ENCODE results near the gene RHOBTB3.
"Not testable (repeated sequence)": the region's sequence is repeated elsewhere in the genome, so short reads cannot be mapped to it uniquely, and the experiment has no call there.

The RHOBTB3 gene

DNA sequence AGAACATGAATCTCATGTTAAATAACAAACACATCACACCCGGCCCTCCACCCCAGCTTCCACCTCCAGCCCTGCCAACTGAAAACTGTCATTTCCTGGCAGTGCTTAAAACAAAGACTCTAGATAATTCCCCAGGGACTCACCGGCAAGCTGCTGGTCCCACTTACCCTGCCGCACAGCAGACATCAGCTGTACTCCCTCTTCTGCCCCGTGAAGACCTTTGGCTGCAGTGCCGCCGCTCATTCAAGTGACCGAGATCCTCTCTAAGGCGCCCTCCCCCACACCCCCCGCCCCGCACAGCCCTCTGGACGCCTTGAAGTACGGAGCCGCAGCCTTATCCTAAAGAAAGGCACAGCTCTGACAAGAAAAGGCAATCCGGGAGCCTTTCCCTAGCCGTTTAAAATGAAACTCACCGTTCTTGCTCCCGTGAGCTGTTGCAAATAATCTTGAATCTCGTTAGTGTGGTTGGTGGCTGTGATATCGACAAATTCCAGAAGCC lies 91.0 kb downstream of the RHOBTB3 start:
- no peak for DNase-seq

DNA sequence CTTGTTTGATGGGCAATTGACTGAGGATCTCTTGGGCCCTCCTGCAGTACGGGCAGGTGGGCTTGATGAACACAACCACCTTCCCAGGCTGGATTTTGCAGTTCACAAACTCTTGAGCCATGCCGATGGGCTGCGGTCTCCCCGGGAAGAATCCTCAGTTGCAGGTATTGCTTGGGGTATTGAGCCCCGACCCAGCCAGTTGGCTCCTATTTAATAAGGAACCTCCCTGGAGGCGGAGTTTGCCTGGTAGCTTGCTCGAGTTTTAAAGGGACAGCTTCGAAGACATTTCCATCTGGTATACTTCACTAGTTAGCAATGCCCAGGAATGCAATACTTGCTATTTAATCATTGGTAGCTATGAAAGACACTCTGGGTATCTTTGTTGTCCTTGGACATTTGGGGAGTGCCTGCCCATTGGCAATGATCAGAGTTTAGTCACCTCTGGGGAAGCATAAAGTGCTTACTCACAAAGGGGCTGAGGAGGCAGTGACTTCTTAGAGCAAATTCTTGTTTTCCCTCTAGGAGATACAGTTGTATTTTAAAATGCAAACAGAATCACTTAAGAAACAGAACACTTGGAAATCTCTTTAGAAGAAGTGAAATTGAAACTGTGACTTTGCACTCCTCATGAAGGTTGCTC lies 91.5 kb downstream of the RHOBTB3 start, which contains the start of gene GLRX:
Gene GLRX, minus strand, starts transcription at position 185 of the 640 bp plus-strand sequence. Its CDS starts 64 bp downstream, at position 121.
- peak; percentile 71 for DNase-seq

GRCh38 chr5:95823218-95823737 lies 92.1 kb downstream of the RHOBTB3 start:
- DNase-seq, result no peak

DNA sequence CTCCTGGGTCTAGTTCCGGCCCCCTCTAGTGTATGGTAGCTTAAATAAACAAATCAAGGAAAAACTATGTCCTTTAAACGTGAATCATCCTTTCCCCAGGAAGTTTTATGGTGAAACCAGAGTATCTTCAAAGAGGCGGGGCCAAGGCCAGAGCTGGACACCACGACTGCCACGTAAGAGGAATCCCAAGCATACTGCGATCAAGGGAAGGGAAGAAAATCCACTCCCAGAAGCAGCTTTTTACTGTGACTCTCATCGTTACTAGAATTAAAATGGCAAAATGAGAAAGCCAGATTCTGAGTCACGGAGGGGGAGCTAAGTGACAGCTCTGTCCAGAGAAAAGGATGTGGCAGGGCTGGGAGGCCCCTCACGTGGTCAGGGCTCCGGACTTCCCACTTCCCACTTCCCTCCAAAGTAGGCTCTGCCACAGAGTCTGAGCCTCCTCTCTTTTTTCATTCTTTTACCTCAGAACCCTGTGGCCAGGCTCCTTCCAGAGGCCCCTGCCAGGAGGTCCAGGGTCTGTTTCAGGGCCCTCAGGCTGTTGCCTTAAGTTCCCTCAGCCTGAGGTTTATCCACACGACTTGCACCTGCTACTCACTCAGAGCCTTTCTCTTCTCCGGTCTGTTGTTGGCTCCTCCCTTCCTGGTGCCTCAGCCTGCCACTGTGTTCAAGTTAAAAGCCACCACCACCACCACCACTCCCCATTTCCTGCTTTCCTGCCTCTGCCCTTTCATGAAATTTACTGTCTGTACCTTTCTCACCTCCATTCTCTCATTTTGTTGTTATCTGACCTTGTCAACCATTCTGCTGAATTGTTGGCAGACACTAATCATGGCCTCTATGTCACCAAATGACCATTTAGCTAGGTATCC lies 92.8 kb downstream of the RHOBTB3 start:
- peak; percentile 53 for DNase-seq

GRCh38 chr5:95824747-95825146 lies 93.6 kb downstream of the RHOBTB3 start:
- DNase-seq, result no peak

- no peak for DNase-seq
Measured at GRCh38 chr5:95825495-95825894, 94.4 kb downstream of the RHOBTB3 start.

DNA sequence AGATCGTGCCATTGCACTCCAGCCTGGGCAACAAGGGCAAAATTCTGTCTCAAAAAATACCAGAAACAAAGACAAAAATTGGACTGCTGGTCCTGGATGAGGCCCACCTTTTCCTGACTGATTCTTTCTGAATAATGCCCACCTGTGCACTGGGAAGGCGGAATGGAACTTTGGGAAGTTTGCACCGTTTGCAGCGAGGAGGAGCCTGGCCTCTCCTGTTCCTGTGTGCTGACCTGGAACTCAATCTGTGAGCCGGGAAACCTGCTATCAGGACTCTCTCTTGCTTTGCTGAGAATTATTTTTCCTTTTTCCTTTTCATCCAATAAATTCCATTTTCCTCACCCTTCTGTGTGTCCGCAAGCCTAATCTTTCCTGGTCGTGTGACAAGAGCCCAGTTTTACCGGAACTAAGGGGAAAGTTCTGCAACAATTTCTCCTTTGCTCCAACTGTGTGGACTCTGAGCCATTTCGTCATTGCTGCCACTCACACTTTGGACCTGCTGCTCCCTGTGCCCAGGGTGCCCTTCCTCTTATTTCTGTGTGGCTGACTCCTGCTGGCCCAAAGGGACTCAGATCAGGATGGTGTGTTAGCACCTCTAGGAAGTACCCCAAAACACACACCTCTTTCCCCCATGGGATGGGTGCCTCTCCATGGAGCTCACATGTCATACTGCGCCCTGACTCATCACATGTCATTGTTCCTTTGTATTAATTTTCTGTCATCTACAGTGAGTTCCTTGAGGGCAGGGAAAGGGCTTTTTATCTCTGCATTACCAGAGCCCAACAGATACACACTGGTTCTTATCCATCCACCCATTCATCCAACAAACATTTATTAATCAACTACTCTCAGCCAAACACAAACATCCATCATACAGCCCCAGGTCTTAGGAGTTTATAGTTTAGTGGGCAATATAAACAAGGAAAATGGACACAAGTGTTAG lies 96.1 kb downstream of the RHOBTB3 start:
- no peak for DNase-seq

DNA sequence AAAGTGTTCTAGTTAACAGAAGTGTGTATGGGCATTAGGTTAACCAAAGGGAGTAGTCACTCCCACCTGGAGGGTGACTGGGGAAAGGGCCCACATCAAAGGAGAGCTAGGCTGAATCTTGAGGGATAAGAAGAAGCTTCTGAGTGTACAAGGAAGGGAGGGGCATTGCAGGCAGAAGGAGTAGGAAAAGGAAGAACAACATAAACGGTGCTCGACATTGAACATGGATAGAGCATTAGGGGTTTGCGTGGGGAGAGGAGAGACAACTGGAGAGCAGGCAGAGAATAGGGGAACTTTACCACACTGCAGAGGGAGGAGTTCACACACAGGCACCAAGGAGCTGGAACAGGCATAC lies 96.7 kb downstream of the RHOBTB3 start:
- DNase-seq, result no peak

DNA sequence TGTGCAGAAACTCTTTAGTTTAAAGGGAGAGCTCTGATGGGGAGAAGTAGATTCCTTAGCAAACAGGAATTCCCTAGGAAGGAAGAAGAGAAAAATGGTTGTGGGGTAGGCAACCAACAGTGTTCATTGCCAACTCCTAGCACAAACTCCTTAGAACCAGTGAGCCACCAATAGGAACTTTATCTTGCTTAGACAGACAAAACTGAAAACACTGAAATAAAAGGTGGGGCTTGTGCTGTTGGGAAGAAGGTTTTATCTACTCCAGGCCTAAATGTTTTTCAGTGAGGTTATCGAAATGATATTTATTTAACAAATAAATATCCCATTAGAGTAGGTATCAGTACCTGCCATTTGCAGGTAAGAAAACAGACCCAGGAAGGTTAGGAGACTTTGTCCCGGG lies 99.1 kb downstream of the RHOBTB3 start:
- DNase-seq, result no peak

DNA sequence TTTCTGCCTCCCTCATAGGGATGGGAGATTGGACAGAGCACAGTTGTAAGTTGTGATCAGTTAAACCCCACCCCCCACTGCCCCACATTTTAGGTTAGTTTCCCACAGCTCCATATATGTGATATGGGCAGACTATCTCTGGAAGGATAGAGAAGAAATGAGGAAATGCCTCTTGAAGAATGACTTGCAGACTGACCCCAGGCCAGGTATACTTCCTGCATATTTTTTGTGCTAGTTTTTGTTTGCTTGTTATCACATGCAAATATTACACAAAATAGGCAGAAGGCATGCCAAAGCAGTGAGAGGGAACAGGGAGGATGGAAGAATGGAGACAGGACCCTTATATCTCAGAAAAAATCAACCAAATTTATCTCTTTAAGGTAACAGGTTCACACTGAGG lies 101.5 kb downstream of the RHOBTB3 start:
- no peak for DNase-seq

- DNase-seq, result no peak
Measured at GRCh38 chr5:95835682-95836385, 104.7 kb downstream of the RHOBTB3 start.

DNA sequence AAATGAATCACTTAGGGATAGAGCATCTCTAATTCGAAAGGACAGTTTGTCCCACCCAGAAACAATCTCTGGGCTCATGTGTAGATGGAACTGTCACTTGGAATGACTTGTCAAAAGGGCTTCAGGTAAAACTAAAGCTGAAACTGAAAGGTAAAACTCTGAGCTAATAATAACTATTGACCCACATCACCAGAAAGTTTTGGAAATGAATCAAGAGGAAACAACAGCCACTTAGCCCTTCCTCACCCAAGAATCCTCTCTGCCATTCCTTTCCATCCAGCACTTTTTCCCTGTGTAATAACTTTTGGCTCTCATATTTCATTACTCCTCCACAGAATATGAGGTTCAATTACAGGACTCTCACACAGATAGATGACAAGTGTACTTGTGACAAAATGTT lies 105.4 kb downstream of the RHOBTB3 start:
- DNase-seq, result no peak

GRCh38 chr5:95836971-95837370 lies 105.8 kb downstream of the RHOBTB3 start:
- not testable (repeated sequence) for DNase-seq

DNA sequence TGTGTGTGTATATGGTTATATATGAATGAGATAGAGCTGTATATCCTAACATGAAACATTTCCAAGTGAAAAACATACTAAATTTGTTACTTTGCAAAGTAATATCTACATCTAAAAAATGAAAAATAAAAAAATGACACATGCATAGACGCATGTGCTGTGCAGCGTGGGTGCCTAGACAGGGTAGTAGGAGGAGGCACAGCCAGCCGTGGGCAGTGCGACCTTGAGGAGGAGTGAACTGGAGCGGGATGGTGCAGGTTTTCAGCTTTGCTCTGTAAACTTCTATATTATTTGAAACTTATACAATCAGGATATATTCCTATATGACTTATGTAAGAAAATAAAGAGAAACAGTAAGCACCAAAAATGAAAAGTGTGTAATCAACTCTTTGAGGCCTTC lies 106.4 kb downstream of the RHOBTB3 start:
- no peak for DNase-seq

DNA sequence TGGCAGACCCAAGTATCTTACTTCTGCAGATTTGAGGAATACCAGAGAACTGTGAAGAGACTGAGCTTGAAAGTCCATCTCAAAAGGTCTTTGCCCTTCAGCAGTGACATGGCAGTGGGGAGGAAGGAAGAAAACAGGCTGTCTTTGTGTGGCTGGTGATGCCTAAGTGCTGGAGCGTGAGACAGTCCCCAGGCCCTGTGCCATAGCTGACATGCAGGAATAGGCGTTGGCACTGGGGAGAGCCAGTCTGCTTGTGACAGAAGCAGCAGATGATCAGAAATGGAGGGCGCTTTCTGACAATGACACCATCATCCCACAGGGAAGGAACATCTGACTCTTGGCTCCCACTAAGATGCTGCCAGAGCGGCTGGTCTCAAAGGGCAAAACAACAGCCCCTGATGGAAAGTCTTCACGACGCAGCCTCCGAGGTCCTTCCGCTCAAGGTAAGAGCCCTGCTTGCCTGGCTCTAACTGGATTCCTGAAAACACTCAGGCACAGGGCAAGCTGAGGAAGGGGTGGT lies 106.9 kb downstream of the RHOBTB3 start:
- no peak for DNase-seq

- DNase-seq, result no peak
Measured at GRCh38 chr5:95838556-95838955, 107.4 kb downstream of the RHOBTB3 start.

DNA sequence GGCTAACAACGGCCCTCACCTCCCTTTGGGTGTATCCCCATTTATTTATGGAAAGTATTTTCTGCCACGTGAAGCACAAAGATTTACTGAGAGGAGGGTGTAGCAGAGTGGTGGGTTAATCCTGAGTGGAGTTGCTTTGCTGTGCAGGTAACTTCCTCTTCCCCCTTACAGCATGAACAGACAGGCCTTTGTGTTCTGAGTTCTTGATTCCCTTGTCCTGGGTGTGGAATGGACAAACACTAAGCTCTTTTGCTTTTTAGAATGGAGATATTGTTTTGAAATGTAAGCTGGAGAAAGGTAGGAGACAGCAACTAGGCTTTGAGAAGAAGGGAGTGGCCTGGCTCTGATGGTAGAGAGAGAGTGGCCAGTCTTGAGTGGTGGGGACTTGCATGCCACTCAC lies 108.5 kb downstream of the RHOBTB3 start:
- no peak for DNase-seq

DNA sequence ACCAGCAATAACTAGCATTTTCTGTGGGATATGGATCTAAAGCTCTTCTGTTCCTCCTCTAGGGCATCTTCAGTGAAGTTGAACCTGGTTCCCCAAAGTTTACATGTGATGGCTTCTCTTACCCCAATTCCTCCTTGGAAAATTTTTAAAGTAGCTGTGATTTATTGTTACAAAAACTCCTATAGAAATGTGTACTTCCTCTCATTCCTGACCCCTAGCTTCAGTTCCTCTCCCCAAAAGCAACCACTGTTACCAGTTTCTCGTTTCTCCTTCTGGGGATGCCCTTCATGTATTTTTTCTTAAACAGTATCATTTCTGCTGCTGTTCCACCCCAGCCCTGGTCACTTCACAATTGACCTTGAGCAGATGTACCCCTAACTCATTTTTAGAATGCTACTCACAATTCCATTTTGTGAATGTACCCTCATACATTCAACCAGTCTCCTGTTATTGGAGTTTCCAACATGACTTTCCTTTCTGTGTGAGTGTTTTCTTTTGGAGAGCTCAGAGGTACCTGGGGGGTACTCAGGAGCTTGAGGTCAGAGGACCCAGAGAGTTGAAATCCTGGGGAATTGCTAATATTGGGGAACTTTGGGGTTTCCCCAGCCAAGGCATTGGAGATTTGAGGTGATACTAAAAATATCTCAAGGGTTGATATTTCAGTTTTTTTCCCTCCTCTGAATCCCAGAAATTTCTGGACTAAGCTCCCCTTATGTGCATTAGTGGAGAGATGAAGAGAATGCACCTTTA lies 110.0 kb downstream of the RHOBTB3 start:
- DNase-seq, result no peak

DNA sequence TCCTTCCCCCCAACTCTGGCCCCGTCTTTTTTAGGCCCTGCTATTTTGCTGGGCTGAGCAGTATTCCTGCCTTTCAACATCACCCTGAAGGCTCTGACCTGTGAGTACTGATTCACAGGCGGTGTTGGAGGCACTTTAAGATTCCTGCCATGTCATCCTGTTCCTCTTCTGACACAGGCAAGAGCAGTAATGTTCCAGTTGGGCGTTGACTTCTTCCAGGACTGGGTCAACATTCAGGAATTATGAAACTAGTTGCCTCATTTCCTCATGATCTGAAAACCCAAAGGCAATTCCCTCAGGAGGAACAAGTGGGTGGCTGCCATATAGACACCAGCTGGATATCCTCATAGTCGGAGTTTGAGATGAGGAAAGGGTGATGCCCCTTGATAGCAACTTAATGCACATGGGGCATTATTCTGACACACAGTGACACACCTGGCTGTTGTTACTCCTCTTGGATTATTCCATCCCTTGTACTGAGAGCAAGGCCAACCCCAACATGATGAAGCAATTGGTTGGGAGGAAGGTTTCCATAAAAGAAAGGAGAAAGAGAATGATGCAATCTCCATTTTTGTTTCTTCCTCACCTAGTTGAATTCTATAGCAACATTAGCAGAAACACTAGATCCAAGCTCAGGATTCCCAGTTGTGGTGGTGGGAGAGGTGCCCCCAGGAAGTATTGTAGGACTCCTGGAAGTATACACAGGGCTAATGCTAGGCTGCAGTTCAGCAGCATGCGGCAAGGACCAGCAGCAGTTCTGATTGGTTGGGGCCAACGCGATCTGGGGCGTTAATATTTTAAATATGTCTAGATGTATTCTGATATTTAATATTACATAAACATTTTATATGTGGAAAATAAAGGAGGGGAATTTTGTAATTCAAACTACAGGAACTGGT lies 111.0 kb downstream of the RHOBTB3 start:
- DNase-seq, result no peak
